ENCODE measurements around the gene TMEM212. TPM values are rescaled to one million over a fixed set of nuclear protein-coding genes. Genes with fewer than 3 reads are reported as not detected.

The TMEM212 gene
- total and polyA plus RNA-seq, 2 experiments from 2014 or later: not detected

GRCh38 chr3:171845481-171846284 is 2.5 kb downstream of the TMEM212 start:
- WGBS (ENCODE audit: low lambda C conversion rate, missing lambda C conversion rate): 46% methylated on average over 3 of the region's 3 CpGs
- Histone ChIP-seq H3K4me3 (no peak overlapping the region), H3K4me2 (no peak overlapping the region), H2AFZ (no peak overlapping the region), H3K4me1 (ENCODE audit: insufficient read depth) (peaks cover 17% of the 10 kb centered on the region), H3K27me3 (no peaks in the 10 kb centered on the region), H3K79me2 (no peaks in the 10 kb centered on the region), H3K27ac (no peak overlapping the region), H3K9me3 (ENCODE audit: low read depth) (no peaks in the 10 kb centered on the region), H3K9me2 (replicated peaks; ENCODE audit: insufficient read depth) (no peaks in the 10 kb centered on the region), H4K20me1 (ENCODE audit: insufficient read depth, poor library complexity, severe bottlenecking) (no peaks in the 10 kb centered on the region), H3K36me3 (replicated peaks; ENCODE audit: insufficient read depth, low read depth) (no peaks in the 10 kb centered on the region)
- DNase-seq (ENCODE audit: low spot score): no peak
- TF ChIP-seq EZH2phosphoT487 (IDR thresholded peaks at IDR 0.05; ENCODE audit: low read depth, severe bottlenecking, unreplicated experiment) (no peak), CTCF (IDR thresholded peaks at IDR 0.05; ENCODE audit: poor library complexity) (no peak), EZH2 (IDR thresholded peaks at IDR 0.05; ENCODE audit: borderline replicate concordance) (no peak)

DNA sequence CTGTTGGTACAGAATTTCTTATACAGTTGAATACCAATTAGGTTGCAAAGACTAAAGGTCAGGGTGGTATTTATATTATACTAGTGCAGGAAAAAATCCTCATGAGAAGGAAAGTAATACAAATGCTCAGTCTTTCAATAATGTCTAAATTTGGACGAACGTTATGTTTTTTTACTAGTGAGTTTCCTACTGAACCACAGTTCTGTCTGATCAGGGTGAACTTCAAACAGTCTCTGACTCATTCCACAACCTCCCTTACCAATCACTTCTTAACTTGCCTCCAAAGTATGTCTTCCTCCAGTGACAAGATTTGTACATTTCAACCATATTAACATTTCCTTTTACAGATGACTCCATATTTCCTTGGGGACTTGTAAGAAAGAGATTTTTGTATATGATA is 3.4 kb downstream of the TMEM212 start:
- Histone ChIP-seq H3K79me2 (no peaks in the 10 kb centered on the region), H3K9me2 (replicated peaks; ENCODE audit: insufficient read depth) (no peaks in the 10 kb centered on the region), H3K27ac (no peak overlapping the region), H2AFZ (no peak overlapping the region), H3K27me3 (no peaks in the 10 kb centered on the region), H3K4me3 (no peak overlapping the region), H3K36me3 (replicated peaks; ENCODE audit: insufficient read depth, low read depth) (no peaks in the 10 kb centered on the region), H3K9me3 (ENCODE audit: low read depth) (no peaks in the 10 kb centered on the region), H3K4me2 (no peak overlapping the region), H3K4me1 (ENCODE audit: insufficient read depth) (peaks cover 12% of the 10 kb centered on the region), H4K20me1 (ENCODE audit: insufficient read depth, poor library complexity, severe bottlenecking) (no peaks in the 10 kb centered on the region)
- no peak for DNase-seq (ENCODE audit: low spot score)
- WGBS (ENCODE audit: low lambda C conversion rate, missing lambda C conversion rate): 78% methylated on average over 2 of the region's 2 CpGs
- TF ChIP-seq EZH2 (IDR thresholded peaks at IDR 0.05; ENCODE audit: borderline replicate concordance): no peak
- TF ChIP-seq CTCF (IDR thresholded peaks at IDR 0.05; ENCODE audit: poor library complexity): no peak
- TF ChIP-seq EZH2phosphoT487 (IDR thresholded peaks at IDR 0.05; ENCODE audit: low read depth, severe bottlenecking, unreplicated experiment): no peak

DNA sequence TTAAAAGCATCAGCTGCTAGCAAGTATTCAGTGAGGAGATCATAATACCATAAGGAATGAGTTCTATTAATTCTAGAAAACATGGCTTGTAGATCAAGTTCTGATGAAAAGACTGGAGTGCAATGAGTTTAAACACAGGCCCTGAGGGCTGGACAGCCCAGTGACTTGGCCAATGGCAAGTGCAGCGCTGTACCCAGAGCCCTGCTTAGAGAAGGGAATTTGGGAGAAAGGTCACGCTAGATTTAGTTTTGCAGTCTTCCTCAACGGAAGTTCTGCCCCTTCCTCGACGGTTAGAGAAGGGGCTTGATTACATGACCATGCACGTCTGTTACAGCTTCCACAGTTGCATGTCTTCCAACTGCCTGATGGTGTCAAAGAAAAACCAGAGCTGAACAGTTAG is 4.0 kb downstream of the TMEM212 start:
- Histone ChIP-seq H3K27me3 (no peaks in the 10 kb centered on the region), H3K4me1 (ENCODE audit: insufficient read depth) (peaks cover 12% of the 10 kb centered on the region), H3K9me3 (ENCODE audit: low read depth) (no peaks in the 10 kb centered on the region), H3K4me2 (no peak overlapping the region), H3K36me3 (replicated peaks; ENCODE audit: insufficient read depth, low read depth) (no peaks in the 10 kb centered on the region), H3K79me2 (no peaks in the 10 kb centered on the region), H3K4me3 (no peak overlapping the region), H3K27ac (no peak overlapping the region), H2AFZ (no peak overlapping the region), H4K20me1 (ENCODE audit: insufficient read depth, poor library complexity, severe bottlenecking) (no peaks in the 10 kb centered on the region), H3K9me2 (replicated peaks; ENCODE audit: insufficient read depth) (no peaks in the 10 kb centered on the region)
- DNase-seq (ENCODE audit: low spot score): no peak
- TF ChIP-seq CTCF (IDR thresholded peaks at IDR 0.05; ENCODE audit: poor library complexity) (no peak), EZH2 (IDR thresholded peaks at IDR 0.05; ENCODE audit: borderline replicate concordance) (no peak), EZH2phosphoT487 (IDR thresholded peaks at IDR 0.05; ENCODE audit: low read depth, severe bottlenecking, unreplicated experiment) (no peak)
- 97% methylated on average over 6 of the region's 6 CpGs for WGBS (ENCODE audit: low lambda C conversion rate, missing lambda C conversion rate)
